Sigmoid colon (tissue), 7 donors: ENCODE results near the gene PAFAH2. TPM values are rescaled to one million over a fixed set of nuclear protein-coding genes. Genes with fewer than 3 reads are reported as not detected.
A peak's percentile ranks its signal among the peaks of the same experiment; 100 is the strongest.

Experiments
- DNase-seq: peaks from one replicate; pipeline ENCODE4 v3.0.0-alpha.2; 2019
- H3K27ac ChIP-seq, 4 donors: fragments of 200-600 bp; sonication (generic); one replicate each; pipeline ENCODE4 v1.5.1; 2016 to 2019; ENCODE audit warnings: mild to moderate bottlenecking in 1 of 4
- H3K27me3 ChIP-seq, 3 donors: fragments of 200-600 bp; sonication (generic); one replicate each; pipeline ENCODE4 v1.5.1; 2019; ENCODE audit warnings: mild to moderate bottlenecking in 1 of 3
- H3K36me3 ChIP-seq, 4 donors: fragments of 200-600 bp; sonication (generic); one replicate each; pipeline ENCODE4 v1.5.1; 2016 to 2019
- H3K4me1 ChIP-seq, 4 donors: fragments of 200-600 bp; sonication (generic); one replicate each; pipeline ENCODE4 v1.5.1; 2017 to 2019
- H3K4me3 ChIP-seq, 4 donors: fragments of 200-600 bp; sonication (generic); one replicate each; pipeline ENCODE4 v1.5.1; 2017 to 2019; ENCODE audit warnings: mild to moderate bottlenecking in 2 of 4, moderate library complexity in 1 of 4
- H3K9me3 ChIP-seq, 4 donors: fragments of 200-600 bp in 3 of 4; sonication (generic) in 3 of 4; one replicate each; pipeline versions ENCODE4 v1.5.1 to v1.6.1; 2013 to 2019
- EP300 ChIP-seq, 4 donors: sonication (generic); formaldehyde crosslinking; IDR thresholded peaks; one replicate each; pipeline ENCODE4 v1.6.1; 2017; ENCODE audit warnings: antibody characterized with exemption in 4 of 4
- POLR2A ChIP-seq, 2 donors: fragments of 450-650 bp; IDR thresholded peaks; one replicate each; pipeline ENCODE4 v1.6.1; 2016; ENCODE audit warnings: antibody characterized with exemption in 2 of 2, mild to moderate bottlenecking in 2 of 2, moderate library complexity in 2 of 2
- POLR2AphosphoS5 ChIP-seq, 4 donors: sonication (generic); formaldehyde crosslinking; IDR thresholded peaks; one replicate each; pipeline ENCODE4 v1.6.1; 2017; ENCODE audit warnings: antibody characterized with exemption in 4 of 4
- WGBS, 2 donors: extraction: QIAGEN DNeasy Blood & Tissue Kit; methylation state at CpG; one replicate each; pipeline ENCODE4 v1.1.7; 2013; 5-methylcytosine and 5-hydroxymethylcytosine counted together
- intact Hi-C: fragments of 100-400 bp; cut with DNase I; formaldehyde crosslinking; loops from one replicate; pipeline ENCODE4 v1.15.1; 2023
- polyA plus RNA-seq, 3 donors: library from polyadenylated mRNA; stranded (reverse); fragments of 200-250 nt; gene quantifications; one replicate each; pipeline ENCODE4 v1.2.3, GENCODE V29; 2013
- total RNA-seq, 4 donors: library from RNA; depleted of rRNA; stranded (reverse); fragments of >200 nt; gene quantifications; one replicate each; pipeline ENCODE4 v1.1.0, GENCODE V29; 2016
- TF ChIP-seq, protein P1 (sequence below), 4 experiments: fragments of 450-650 bp in 3 of 4; fragments of 200-600 bp in 1 of 4; IDR thresholded peaks; one replicate each; pipeline ENCODE4 v1.5.1; 2016 to 2019; ENCODE audit warnings: antibody characterized with exemption in 4 of 4, mild to moderate bottlenecking in 3 of 4, moderate library complexity in 2 of 4
- donor health status: healthy with polysubstance abuse.
- donor health status: Bipolar disorder and iron deficiency.
- donor health status: healthy.

The PAFAH2 gene
- total and polyA plus RNA-seq, 7 donors, result 6.7 to 36.1 (median 12.2) TPM

DNA sequence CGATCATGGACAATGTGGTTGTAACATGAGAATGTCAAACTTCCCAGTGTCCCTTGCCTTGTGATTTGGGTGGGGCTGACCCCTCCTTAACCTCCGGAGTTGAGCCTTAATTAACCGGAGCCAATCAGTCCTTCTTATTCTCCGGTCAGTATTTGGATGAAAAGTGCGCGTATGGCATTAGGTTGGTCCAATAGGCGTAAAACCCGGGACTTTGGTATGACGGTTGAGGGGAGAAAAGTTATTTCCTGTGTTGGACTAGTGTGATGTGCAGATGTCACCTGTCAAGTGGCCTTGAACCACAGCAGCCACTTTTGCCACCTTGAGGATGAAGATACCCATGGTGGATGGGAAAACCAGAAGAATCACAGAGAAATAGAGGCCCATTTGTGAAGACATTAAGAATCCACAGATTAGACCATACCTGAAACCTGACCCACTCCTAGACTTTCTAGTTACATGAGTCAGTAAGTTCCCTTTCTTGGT lies 5.1 kb downstream of the PAFAH2 start:
- no peak overlapping the region for H3K4me3 ChIP-seq
- no peaks in the 10 kb centered on the region for H3K27me3 ChIP-seq
- no peak overlapping the region for H3K27ac ChIP-seq
- intact Hi-C loops, result no loop called here
- peaks cover 0 to 11% (median 10%) of the 10 kb centered on the region in 4 donors for H3K36me3 ChIP-seq
- DNase-seq, result no peak
- peaks cover 0 to 17% (median 13%) of the 10 kb centered on the region in 4 donors for H3K4me1 ChIP-seq
- WGBS, 2 donors, result 88 to 93% methylated on average over 9 of the region's 9 CpGs
- H3K9me3 ChIP-seq, result no peaks in the 10 kb centered on the region
- TF ChIP-seq POLR2A (IDR thresholded peaks at IDR 0.05) (no peak), EP300 (IDR thresholded peaks at IDR 0.05) (no peak), POLR2AphosphoS5 (IDR thresholded peaks at IDR 0.05) (no peak)
- TF ChIP-seq, protein P1, sequence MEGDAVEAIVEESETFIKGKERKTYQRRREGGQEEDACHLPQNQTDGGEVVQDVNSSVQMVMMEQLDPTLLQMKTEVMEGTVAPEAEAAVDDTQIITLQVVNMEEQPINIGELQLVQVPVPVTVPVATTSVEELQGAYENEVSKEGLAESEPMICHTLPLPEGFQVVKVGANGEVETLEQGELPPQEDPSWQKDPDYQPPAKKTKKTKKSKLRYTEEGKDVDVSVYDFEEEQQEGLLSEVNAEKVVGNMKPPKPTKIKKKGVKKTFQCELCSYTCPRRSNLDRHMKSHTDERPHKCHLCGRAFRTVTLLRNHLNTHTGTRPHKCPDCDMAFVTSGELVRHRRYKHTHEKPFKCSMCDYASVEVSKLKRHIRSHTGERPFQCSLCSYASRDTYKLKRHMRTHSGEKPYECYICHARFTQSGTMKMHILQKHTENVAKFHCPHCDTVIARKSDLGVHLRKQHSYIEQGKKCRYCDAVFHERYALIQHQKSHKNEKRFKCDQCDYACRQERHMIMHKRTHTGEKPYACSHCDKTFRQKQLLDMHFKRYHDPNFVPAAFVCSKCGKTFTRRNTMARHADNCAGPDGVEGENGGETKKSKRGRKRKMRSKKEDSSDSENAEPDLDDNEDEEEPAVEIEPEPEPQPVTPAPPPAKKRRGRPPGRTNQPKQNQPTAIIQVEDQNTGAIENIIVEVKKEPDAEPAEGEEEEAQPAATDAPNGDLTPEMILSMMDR (IDR thresholded peaks at IDR 0.05), result no peak

DNA sequence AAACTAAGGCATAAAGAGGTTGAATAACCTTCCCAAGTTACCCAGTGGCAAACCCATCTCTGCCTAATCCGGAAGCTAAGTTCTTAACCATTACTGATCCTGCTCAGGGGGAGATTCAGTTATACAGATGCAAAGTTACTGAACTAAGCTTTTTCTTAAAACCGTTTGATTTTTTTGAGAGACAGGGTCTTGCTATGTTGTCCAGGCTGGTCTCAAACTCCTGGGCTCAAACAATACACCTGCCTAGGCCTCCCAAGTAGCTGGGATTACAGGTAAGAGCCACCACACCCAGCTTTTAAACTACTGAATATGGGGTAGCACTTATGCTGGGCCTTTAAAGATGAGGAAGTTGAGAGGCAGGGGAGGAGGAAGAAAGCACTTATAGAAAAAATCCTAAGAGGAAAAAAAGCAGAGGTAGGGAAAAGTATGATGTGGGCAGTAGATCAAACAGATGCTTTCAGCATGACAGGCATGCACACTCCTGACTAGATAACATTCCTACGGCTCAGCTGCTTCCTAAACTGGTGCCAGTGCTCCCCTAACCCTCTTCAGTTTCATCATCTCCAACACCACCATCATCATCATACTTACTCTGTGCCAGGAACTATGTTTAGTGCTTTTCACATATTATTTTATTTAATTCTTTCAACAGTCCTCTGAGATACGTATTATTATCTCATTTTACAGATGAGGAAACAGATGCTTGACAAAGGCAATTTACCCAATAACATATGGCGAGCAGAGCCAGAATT lies 5.8 kb downstream of the PAFAH2 start:
- no peak for DNase-seq
- H3K9me3 ChIP-seq, result no peaks in the 10 kb centered on the region
- no peak overlapping the region for H3K4me3 ChIP-seq
- TF ChIP-seq POLR2A (IDR thresholded peaks at IDR 0.05) (no peak), EP300 (IDR thresholded peaks at IDR 0.05) (no peak), POLR2AphosphoS5 (IDR thresholded peaks at IDR 0.05) (no peak)
- TF ChIP-seq, protein P1 (IDR thresholded peaks at IDR 0.05), result no peak
- H3K36me3 ChIP-seq, result peaks cover 0 to 11% (median 10%) of the 10 kb centered on the region in 4 donors
- intact Hi-C loops, result no loop called here
- H3K27me3 ChIP-seq, result no peaks in the 10 kb centered on the region
- peaks cover 0 to 11% (median 8%) of the 10 kb centered on the region in 4 donors for H3K4me1 ChIP-seq
- 85 to 88% methylated on average over 5 of the region's 5 CpGs for WGBS, 2 donors
- no peak overlapping the region for H3K27ac ChIP-seq

DNA sequence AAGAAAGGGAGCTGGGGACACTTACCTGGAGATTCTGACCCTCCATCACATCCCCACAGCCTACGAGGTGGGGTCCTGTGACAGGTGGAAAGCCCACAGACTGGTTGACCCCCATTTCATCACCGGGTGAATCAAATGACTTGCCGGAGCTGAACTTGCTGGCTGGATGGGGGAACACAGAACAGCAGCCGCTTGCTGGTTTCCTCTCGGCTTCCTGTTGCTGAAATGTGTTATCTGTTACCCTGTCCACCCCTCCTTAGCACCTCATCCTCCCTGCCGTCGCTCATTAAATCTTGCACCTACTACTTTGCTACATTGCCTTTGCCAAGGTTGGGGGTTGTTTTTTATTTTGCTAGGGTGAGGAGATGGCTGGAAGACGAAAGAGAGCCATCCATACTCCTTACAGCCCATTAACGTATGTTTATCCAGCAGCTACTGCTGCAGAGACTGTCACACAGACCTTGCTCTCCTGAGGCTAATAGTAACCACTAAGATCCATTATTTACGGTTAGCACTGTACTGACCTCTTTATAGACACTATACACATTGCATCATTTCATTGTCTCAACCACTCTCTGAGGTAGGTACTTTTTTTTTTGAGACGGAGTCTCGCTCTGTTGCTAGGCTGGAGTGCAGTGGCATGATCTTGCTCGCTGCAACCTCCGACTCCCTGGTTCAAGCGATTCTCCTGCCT lies 7.0 kb downstream of the PAFAH2 start:
- Histone ChIP-seq H3K36me3 (peaks cover 0 to 16% (median 10%) of the 10 kb centered on the region in 4 donors), H3K9me3 (no peaks in the 10 kb centered on the region), H3K27me3 (no peaks in the 10 kb centered on the region), H3K4me3 (no peak overlapping the region), H3K4me1 (peaks cover 0 to 6% (median 2%) of the 10 kb centered on the region in 4 donors), H3K27ac (peak overlapping the region in 1 of 4 donors; percentile 21)
- DNase-seq, result no peak
- 60 to 90% methylated on average over 15 of the region's 15 CpGs for WGBS, 2 donors
- no peak for TF ChIP-seq POLR2A (IDR thresholded peaks at IDR 0.05)
- TF ChIP-seq POLR2AphosphoS5 (IDR thresholded peaks at IDR 0.05), result no peak
- TF ChIP-seq EP300 (IDR thresholded peaks at IDR 0.05), result no peak
- TF ChIP-seq, protein P1 (IDR thresholded peaks at IDR 0.05), result no peak
- intact Hi-C loops, result no loop called here

DNA sequence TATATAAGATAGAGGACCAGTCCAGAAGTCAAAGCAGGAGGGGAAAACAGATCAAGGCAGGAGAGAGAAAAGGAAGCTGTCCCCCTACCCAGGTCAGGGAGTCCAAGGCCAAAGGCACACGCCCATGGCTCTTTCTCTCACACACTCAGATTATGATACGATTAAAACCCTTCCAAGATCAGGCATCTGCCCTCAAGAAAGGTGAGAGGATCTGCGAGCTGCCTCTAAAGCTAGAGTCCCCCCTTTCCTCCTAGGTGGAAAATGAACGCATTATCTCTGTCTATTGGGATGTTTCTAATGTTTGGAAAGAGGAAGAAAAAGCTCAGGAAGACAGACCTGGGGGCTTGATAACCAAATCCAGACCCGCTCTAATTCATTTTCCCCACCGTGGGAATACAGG lies 7.6 kb downstream of the PAFAH2 start:
- WGBS, 2 donors, result 69 to 86% methylated on average over 6 of the region's 6 CpGs
- H3K4me3 ChIP-seq, result no peak overlapping the region
- intact Hi-C loops, result no loop called here
- H3K9me3 ChIP-seq, result no peaks in the 10 kb centered on the region
- H3K4me1 ChIP-seq, result peaks cover 0 to 6% (median 2%) of the 10 kb centered on the region in 4 donors
- H3K27me3 ChIP-seq, result no peaks in the 10 kb centered on the region
- no peak for DNase-seq
- peak overlapping the region in 1 of 4 donors; percentile 21 for H3K27ac ChIP-seq
- H3K36me3 ChIP-seq, result peaks cover 0 to 22% (median 13%) of the 10 kb centered on the region in 4 donors
- no peak for TF ChIP-seq POLR2AphosphoS5 (IDR thresholded peaks at IDR 0.05)
- TF ChIP-seq POLR2A (IDR thresholded peaks at IDR 0.05), result no peak
- no peak for TF ChIP-seq EP300 (IDR thresholded peaks at IDR 0.05)
- TF ChIP-seq, protein P1 (IDR thresholded peaks at IDR 0.05), result no peak
